Kidney (tissue), 14 donors: Measurements from ENCODE around the gene KCNA4. TPM values are rescaled to one million over a fixed set of nuclear protein-coding genes. Genes with fewer than 3 reads are reported as not detected.

Experiments
- DNase-seq, 5 donors: peaks; one replicate each; pipeline ENCODE4 v3.0.0-alpha.2; 2013 to 2020
- FAIRE-seq: peaks from 2 replicates; lab custom pipeline; 2012; peaks lifted over from hg19 to GRCh38; lab: Jason Lieb, UNC
- H3K27ac ChIP-seq, 2 donors: one replicate each; pipeline ENCODE4 v1.7.0; 2013; ENCODE audit warnings: low read depth in 2 of 2, low read length in 2 of 2, inconsistent platforms in 1 of 2
- H3K27me3 ChIP-seq: one replicate; pipeline ENCODE4 v1.7.1; 2013; ENCODE audit warnings: low read length, inconsistent platforms; ENCODE audit not compliant: control insufficient read depth, insufficient read depth
- H3K36me3 ChIP-seq, 3 donors: one replicate each; pipeline versions ENCODE4 v1.7.0 to v1.7.1; 2013; ENCODE audit warnings: low read length in 3 of 3, control low read depth in 1 of 3, inconsistent platforms in 1 of 3; ENCODE audit not compliant: insufficient read depth in 3 of 3, control insufficient read depth in 2 of 3
- H3K4me1 ChIP-seq, 3 donors: one replicate each; pipeline versions ENCODE4 v1.7.0 to v1.7.1; 2013; ENCODE audit warnings: low read length in 3 of 3, inconsistent platforms in 1 of 3, low read depth in 1 of 3; ENCODE audit not compliant: control insufficient read depth in 2 of 3, insufficient read depth in 2 of 3
- H3K4me3 ChIP-seq, 3 donors: one replicate each; pipeline versions ENCODE4 v1.7.0 to v1.8.1; 2013; ENCODE audit warnings: low read length in 3 of 3, control low read depth in 1 of 3, inconsistent platforms in 1 of 3
- H3K9ac ChIP-seq, 3 donors: one replicate each; pipeline versions ENCODE4 v1.7.0 to v1.7.1; 2013; ENCODE audit warnings: low read length in 3 of 3, control low read depth in 1 of 3, inconsistent platforms in 1 of 3
- H3K9me3 ChIP-seq, 3 donors: one replicate each; pipeline versions ENCODE4 v1.7.0 to v1.7.1; 2013; ENCODE audit warnings: low read length in 3 of 3, control low read depth in 1 of 3, inconsistent platforms in 1 of 3; ENCODE audit not compliant: control insufficient read depth in 2 of 3, insufficient read depth in 1 of 3
- intact Hi-C: fragments of 100-400 bp; cut with DNase I; formaldehyde crosslinking; loops from one replicate; pipeline ENCODE4 v1.11.1; 2022
- polyA plus RNA-seq: library from polyadenylated mRNA; stranded (reverse); fragments of 350-450 nt; fragmentation: Illumina TruSeq; extraction: RNeasy Lipid Tissue Mini Kit (QIAGEN cat#74804); gene quantifications from one replicate; pipeline ENCODE4 v1.2.3, GENCODE V29; 2014; ENCODE audit warnings: low read depth, low replicate concordance; ENCODE audit not compliant: insufficient read depth
- total RNA-seq: library from RNA; stranded (reverse); fragmentation: NEBNext Ultra II Directional; extraction: Animal tissue kit (Norgen Biotek cat#: 25700); gene quantifications from one replicate; pipeline ENCODE4 v1.2.1, GENCODE V29; 2021
- TF ChIP-seq, protein P1 (sequence below): IDR thresholded peaks from 3 replicates; pipeline ENCODE4 v1.5.1; 2012; ENCODE audit warnings: mild to moderate bottlenecking, moderate library complexity, borderline replicate concordance; ENCODE audit not compliant: insufficient read depth; ENCODE audit errors: extremely low read depth
- donor health status: control.
- donor health status: control.
- donor health status: control.
- donor health status: control.
- donor health status: control.
- donor health status: DM: yes; HTN: yes; CAD: no.
- donor health status: Normal renal cell carcinoma (clear cell type).

KCNA4 gene
- total and polyA plus RNA-seq, 2 donors from 2014 or later = 0.06 to 0.39 TPM

DNA sequence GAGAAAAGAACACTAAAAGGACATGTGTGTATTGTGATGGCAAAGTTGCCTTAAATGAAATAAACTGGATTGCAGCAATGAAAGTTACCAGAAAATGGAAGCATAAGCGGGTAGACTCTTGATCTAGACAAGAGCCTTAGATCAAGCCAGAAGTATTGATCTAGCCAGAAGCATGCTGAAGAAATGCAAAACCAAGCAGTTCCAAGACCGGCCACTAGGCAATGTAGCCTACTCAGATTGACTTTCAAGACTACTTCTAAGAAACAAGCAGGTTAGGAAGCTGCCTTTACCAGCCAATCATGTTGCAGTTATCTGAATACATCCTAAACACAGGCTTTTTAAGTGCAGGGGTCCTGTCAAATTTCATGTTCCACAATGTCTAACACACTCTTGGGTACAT is 54.6 kb downstream of the KCNA4 start:
- H3K4me1 ChIP-seq = no peaks in the 10 kb centered on the region
- H3K27me3 ChIP-seq = no peaks in the 10 kb centered on the region
- H3K9ac ChIP-seq = no peak overlapping the region
- DNase-seq = no peak
- H3K36me3 ChIP-seq = no peaks in the 10 kb centered on the region
- TF ChIP-seq, protein P1, sequence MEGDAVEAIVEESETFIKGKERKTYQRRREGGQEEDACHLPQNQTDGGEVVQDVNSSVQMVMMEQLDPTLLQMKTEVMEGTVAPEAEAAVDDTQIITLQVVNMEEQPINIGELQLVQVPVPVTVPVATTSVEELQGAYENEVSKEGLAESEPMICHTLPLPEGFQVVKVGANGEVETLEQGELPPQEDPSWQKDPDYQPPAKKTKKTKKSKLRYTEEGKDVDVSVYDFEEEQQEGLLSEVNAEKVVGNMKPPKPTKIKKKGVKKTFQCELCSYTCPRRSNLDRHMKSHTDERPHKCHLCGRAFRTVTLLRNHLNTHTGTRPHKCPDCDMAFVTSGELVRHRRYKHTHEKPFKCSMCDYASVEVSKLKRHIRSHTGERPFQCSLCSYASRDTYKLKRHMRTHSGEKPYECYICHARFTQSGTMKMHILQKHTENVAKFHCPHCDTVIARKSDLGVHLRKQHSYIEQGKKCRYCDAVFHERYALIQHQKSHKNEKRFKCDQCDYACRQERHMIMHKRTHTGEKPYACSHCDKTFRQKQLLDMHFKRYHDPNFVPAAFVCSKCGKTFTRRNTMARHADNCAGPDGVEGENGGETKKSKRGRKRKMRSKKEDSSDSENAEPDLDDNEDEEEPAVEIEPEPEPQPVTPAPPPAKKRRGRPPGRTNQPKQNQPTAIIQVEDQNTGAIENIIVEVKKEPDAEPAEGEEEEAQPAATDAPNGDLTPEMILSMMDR = no peak
- no peaks in the 10 kb centered on the region for H3K9me3 ChIP-seq
- no peak overlapping the region for H3K4me3 ChIP-seq
- H3K27ac ChIP-seq = no peak overlapping the region
- intact Hi-C loops = no loop called here
- FAIRE-seq = no peak

Other genes starting within 250 kb of the KCNA4 start
- gene FSHB, start 214.0 kb upstream of the KCNA4 start, total RNA-seq = not detected
- gene FSHB, start 214.0 kb upstream of the KCNA4 start, polyA plus RNA-seq = not detected